ENCODE measurements around the gene OTOG.

Gene OTOG

DNA sequence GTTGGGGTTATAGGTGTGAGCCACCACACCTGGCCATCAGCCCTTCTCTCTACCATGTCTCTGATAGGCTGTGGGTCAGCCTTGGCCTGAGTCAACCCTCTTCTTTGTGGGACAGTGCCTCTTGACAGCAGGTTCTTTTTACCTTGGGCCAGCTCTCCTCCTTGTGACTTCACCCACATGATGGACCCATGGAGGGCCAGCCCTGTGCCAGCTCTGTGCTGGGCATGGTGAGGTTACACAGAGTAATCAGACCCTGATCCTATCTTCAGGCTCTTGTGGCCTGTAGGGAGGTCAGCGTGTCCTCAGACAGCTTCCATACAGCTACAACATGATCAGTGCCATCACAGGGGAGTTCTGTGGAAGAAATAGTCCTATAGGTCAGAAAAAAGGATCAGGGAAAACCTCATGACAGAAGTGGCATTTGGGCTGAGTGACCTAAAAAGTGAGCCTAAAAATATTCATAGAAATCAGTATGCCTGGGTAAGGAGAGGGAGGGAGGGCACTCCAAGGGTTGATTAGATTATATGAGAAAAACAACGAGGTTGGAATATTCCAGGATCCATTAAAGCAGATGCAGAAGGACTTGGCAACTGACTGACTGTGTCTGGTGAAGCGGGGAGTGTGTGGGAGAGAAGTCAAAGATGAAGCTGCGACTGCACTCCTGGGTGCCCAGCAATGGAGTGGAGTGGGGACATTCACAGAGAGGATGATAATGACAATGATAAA, 17.1 kb downstream of the OTOG start:
- DNase-seq: no peak

DNA sequence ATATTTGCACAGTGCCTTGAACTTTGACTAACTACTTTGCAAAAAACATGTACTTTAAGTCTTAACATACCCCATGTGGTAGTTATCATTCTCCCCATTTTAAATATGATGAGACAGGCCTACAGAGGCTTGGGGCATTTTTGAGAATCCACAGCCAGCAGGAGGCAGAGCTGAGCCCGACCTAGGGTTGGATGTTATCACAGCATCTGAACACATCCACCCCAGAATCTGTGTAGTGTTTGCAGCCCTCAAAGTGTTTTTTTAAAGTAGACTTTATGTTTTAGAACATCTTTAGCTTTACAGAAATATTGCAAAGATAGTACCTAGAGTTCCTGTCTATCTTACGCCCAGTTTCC, 17.6 kb downstream of the OTOG start:
- no peak for DNase-seq

DNA sequence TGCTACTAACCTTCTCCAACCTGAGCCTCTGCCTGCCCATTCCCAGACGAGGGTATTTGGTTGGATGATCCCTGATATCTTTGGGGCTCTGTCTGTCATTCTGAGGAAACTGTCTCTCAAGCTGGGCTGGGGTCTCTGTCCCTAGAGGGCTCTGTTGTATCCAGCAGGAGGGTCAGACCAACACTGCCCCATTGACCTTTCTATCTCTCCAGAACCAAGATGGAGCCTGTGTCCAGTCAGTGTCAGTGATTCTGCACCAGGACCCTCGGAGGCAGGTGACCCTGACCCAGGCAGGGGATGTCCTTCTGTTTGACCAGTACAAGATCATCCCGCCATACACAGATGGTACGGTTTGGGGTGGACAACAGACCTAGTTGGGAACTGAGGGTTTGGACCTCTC, 21.9 kb downstream of the OTOG start:
- no peak for DNase-seq

DNA sequence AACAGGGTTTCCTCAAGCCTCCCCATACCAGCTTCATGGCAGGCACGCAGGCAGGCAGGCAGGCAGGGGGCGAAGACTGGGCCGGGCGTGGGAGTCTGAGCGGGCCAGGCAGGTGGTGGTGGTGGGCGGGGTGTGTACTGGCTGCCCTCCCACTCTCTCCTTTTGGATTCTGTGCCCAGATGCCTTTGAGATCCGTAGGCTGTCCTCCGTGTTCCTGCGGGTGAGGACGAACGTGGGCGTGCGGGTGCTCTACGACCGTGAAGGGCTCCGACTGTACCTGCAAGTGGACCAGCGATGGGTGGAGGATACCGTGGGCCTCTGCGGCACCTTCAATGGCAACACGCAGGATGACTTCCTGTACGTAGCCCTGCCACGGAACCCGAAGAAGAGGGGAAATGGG, 23.0 kb downstream of the OTOG start:
- DNase-seq: no peak

DNA sequence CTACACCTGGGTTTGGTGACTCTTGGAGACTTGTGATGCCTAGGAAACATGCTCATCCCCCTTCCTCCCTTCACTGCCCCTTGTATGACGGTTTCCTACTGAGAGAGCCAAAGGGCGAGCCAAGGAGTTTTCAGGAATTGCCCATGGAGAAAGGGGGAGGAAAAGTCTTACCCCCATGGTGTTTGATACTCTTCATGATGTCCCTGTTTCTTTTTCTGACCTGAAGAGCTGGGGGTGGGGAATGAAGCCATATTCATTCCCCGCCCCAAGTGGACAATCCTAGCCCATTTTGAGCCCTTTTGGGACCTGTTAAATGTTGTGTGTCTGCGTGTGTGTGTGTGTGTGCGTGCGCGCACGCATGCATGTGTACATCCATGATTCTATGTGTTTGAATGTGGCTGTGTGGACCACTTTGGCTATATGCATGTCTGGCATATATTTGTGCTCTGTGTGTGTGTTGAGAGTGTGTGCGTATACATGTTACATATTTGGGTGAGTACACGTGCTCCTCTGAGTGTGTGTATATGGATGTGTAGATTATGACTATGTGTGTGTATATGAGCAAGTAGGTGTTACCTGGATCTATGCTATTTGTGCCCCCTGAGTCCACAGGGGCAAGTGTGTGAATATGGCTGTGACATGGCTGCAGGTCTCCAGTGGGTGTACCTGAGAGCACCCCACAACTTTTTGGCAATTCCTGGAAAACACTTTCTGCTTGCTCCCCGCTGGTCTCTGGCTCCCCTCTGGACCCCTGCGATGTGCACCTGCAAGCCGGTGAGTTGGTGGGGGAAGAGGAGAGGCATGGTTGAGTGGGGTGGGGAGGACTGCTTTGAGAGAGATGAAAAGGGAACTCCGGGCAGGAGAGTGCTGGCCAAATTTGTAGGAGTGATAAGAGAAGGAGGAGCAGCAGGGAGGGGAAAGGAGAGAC, 24.6 kb downstream of the OTOG start:
- DNase-seq: no peak

DNA sequence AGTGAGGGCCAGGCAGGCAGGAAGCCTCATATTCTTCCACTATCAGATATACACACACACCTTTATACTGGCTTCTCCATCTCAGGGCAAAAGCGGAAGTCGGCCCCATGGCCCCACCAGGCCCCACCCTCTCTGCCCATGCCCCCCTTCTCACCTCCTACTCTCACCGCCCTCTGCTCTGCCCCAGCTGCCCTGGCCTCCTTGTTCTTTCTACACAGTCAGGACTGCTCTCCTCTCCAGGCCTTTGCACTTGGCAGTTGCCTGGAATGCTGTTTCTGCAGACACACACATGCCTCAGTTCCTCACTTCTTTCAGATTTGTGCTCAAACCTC, 25.3 kb downstream of the OTOG start:
- no peak for DNase-seq

DNA sequence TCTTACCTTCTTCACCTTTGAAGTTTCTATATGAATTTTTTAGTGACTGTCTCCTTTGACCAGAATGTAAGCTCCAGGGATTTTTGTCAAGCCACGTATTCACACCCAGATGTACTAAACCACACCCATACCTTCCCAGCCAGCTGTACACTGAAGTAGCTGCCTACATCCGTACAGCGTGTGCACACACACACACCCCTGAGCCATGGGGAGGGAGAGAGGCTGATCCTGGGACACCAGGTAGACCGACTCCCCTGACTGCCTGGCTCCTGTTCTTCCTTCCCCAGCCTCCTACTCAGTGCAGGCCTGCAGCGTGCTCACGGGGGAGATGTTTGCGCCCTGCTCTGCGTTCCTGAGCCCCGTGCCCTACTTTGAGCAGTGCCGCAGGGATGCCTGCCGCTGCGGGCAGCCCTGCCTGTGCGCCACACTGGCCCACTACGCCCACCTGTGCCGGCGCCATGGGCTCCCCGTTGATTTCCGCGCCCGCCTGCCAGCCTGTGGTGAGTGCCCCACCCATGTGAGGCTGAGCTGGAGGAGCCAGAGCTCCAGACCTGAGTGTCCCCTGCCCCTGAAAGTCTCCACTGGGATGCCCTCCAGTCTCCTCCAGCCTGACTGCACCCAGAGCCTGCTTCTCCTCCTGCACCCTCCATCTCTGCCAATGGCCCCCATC, 25.9 kb downstream of the OTOG start:
- DNase-seq: no peak

DNA sequence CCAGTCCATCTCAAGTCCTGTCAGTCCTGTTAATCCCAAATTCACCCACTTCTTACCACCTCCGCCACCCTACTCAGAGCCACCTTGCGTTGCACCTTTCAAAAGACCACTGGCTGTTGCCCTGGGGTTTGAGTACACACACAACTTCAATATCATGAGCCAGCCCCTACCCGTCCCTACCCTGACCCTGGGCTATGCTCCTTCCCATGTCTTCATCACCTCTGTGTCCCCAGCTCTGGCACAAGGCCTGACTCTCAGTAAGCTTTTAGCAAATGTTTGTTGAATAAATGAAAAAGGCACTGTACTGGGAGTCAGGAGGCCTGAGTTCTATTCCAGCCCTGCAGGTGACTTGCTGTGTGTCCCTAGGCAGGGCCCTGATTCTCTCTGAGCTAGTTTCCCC, 26.5 kb downstream of the OTOG start:
- DNase-seq: no peak

DNA sequence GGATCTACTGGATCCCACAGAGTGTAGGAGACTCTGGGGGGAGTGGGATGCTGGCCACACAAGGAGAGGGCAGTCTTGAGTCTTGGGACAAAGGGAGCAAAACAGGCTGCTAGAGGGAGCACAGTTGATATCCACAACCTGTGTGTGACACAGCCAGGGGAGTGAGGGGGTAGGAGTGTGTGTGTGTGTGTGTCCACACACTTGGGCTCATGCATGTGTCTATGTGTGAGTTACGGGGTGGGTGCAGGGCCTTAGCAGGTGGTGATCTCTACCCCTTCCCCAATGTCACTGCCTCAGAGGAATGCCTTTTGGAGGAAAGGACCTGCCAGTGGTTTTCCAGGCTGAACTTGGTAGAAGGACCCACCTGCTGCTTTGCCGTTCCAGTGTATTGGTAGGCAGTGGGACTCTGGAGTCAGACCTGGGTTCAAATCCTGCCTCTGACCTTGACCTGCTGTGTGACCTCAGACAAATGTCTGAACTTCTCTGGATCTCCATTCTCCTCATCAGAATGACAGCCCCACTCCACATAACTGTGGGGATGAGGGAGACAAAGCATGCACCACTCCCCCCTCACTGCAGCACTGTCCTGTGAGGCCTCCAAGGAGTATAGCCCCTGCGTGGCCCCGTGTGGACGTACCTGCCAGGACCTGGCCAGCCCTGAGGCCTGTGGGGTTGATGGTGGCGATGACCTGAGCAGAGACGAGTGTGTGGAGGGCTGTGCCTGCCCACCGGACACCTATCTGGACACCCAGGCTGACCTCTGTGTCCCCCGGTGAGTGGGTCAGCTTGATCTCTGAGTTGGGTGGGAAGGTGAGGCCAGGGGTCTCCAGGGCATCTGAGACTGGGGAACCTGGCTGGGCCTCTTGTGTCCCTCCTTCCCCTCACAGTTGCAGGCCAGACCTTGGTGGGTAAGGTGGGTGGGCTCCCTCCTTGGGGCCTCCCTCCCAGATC, 27.4 kb downstream of the OTOG start:
- no peak for DNase-seq

DNA sequence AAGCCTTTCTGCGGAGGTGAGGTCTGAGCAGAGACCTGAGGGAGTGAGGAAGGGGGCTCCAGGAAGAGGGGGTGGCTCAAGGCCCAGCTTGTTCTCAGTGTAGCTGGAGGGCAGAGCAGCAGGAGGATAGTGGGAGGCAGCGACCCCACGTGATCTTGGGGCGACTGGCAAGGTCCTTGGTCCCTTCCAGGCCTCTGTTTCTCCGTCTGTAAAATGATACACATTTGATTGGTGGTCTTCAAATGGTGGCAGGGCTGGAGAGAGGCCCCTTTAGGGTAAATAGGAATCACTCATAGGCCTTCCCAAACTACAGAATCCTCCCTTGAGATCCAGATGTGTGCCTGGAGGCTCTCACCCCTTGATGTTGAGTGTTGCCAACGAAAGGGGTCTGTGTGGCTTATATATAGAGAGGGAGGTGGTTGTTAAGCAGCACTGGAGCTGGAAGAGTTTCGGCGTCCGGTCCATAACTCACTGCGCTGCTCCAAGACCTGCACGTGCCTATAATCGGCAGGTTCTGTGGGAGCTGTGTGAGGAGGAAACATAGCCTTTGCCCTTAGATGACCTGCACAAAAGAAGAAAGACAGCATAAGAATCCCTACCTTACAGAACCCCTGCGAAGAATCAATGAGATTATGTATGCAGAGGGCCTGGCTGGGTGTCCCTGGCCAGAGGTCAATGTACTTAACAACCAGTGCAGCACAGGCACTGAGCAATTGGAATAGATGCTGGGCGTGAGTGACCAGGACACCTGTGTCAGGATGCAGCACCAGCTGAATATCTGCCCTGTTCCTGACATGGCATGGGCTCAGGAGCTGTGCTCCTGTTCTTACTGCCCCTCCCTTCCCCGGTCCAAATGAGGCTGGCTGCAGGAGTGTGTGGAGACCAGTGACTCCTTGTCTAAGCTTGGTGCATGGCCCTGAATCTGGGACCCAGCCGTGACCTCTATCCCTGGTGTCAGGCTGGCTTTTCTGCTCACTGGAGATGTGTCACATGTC, 28.7 kb downstream of the OTOG start:
- no peak for DNase-seq

DNA sequence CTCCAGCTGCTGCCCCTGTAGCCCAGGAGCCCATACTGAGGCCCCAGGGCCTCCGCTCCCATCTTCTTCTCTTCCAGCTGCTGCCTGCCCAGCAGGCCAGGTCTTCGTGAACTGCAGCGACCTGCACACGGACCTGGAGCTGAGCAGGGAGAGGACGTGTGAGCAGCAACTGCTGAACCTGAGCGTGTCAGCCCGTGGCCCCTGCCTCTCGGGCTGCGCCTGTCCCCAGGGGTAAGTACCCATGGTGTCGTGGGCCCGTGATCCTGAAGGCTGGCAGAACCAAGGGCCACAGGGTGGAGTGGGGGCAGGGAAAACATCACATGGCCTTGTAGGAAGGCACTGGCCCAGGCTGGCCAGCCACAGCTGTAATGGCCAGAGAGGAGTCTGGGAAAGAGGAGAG, 31.2 kb downstream of the OTOG start:
- DNase-seq: no peak

DNA sequence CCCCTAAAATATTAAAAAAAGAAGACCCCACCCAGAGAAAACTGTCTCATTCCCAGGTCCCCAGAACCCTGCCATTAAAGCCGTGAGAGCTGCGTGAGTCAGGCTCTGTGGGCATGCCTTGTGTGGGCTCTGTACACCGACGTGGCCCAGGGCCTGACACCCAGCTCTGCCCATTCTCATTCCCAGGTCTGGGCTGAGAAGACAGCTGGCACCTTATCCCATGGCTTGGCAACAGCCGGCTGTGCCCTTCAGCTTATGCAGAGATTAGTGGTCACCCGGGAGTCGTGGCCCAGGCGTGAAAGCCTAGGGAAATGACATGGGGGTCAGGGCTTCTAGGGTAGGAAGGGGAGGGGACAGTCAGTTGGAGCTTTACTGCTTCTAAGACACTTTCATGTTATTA, 31.9 kb downstream of the OTOG start:
- no peak for DNase-seq

DNA sequence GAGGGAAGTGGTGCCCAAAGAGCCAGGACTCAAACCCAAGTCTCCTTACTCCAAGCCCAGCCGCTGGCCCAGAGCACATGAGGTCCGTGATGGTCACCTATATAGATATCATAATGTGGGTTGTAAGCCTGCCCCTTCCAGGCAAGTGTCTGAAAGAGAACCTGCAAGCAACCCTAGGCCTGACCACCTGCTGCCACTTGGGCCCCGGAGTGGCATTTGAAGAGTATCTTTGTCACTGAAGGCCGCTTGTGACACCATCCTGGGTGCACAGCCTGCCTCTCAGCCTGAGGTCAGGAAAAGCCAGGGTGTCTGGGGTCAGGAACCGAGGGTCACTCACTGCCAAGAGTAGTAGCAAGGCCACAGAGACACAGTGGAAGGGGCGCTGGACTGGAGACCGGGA, 32.4 kb downstream of the OTOG start:
- DNase-seq: no peak

DNA sequence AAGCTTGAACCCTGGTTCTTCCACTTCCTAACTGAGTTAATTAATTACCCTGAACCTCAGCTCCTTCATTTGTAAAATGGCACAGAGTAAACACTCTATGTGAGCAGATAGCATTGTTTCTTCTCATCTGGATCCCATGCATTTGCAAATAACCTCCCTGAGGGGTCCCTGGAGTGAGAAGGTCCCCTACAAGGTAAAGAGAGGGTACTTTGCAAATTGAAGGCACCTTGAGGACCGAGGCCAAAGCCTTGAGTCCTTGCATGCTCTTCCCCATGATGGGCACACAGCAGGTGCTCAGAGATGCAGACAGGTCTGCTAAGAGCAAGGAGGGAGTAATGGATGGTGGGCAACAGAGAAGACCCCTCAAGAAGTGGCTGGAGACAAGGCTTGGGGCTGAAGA, 33.2 kb downstream of the OTOG start:
- DNase-seq: no peak

DNA sequence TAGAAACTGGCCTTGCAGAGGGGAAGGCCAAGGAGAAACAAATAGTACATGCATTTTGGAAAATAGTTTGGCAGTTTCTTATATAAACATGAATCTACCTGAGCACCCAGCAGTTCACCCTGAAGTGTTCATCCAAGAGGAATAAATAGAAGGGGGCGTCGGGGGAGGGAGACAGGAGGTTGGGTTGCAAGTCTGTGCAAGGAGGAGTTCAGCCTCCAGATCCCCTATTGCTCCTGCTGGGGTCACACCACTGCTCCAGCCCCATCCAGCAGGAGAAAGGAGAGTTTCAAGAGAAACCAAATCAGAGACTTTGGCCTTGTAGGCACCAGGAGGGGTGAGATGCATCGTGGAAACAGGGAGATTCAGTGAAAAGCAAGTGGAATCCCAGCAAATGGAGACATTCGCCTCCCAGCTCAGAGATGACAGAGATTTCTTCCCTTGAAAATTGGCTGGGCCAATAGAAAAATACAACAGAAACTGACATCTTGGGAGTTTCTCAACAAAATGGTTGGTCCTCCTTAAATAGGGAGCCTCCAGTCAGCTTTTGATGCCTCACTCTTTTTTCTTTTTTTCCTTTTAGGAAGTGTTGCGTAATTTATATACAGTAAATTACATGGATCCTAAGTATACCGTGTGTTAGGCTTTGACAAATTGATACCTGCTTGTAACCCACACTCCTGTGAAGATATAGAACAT, 34.1 kb downstream of the OTOG start:
- no peak for DNase-seq

DNA sequence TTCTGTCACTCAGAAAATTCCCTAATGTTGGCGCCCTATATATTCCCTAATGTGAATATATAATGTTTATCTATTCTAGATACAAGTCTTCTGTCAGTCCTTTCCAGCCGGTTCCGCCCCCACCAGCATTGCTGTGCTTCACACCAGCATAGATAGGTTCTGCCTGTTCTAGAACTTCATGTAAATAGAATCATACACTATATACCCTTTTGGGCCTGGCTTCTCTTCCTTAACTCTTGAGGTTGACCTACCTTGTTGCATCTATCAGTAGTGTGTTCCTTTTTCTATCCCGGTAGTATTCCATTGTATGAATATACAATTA, 34.6 kb downstream of the OTOG start:
- no peak for DNase-seq

DNA sequence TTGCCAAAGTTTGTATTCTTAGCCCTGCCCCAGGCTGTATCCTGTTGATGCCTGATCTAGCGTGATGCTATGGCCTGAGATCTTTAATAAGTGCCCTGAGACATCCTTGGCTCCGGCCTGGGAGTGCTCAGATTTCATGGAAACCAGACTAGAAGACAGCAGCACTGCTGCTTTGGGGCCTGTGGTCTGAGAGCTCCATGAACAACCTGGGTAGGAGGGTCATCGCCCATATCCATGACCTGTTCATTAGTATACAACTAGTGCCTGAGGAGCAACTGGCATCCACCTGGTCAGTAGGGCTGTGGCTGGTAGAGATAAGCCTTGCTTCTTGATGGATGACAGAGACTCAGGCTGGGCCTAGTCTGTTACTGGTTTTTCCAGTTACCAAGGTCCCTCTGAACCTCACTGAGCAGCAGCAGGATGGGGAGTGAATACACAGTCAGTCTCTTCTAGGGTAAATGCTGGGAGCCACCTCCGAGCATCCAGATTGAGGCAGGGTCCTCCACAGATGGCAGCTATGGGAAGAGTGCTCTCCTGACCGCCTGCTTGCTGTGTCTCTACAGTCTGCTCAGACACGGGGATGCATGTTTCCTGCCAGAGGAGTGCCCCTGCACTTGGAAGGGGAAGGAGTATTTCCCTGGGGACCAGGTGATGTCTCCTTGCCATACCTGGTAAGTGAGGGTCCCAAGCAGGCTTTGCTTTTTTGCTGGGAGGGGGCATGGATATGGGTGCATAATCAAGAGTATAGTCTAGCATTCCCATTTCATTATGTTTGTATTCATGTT, 39.0 kb downstream of the OTOG start:
- no peak for DNase-seq

DNA sequence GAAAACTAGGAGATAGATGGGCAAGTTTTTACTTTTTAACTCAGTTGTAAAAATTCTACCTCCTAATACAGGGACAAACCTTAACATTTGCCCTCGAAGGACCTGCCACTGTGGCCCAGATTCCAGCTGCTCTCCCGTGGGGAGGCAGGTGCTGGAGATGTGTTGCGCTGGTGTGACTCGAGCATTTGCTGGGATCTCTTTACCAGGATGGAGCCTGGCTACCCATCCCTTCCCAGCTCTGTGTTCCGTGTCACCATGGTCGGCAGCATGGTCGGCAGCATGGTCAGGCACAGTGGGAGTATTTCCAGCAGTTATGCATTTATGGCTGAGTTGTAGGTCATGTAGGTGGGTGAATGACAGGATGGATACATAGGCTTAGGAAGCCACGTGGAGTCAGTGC, 41.1 kb downstream of the OTOG start:
- no peak for DNase-seq

DNA sequence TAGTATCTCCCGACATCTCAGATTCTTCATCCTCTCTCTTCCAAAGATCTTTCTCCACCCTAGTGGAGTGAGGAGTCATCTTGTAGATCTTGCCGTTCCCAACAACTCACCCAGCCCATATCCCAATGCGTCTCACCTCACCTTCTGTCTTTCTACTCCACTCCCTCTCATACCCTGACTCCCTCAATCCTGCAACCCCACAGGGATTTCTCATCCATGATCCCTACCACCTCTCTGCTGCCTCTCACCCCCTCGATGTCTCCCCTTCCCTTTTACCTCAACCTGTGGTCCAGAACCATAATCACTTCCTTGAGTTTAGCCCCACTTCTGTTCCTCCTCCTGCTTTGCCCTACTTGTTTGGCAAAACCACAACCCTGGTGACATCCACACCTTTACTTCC, 41.7 kb downstream of the OTOG start:
- no peak for DNase-seq

DNA sequence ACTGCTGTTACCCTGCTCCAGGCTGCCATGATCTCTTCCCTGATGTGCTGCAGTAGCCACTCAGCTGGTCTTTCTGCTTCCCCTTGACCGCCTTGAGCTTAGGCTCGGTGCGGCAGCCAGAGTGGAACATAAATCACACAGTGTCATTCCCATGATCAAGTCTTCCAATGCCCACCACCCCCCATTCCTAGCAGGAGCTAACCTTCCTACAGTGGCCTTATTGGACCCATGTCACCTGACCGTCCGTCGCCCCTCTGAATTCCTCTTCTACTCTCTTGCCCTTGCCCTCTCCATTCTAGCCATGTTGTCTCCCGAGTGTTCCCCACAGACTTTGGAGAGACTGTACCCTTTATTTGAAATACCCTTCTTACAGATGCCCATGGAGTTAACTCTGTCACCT, 43.4 kb downstream of the OTOG start:
- no peak for DNase-seq
